DND-41 (cell line): ENCODE measurements around the gene NUAK2.

ENCODE experiments used
- EZH2 ChIP-seq: IDR thresholded peaks from 3 replicates; pipeline ENCODE4 v1.6.1; 2012; ENCODE audit warnings: borderline replicate concordance, low read depth, mild to moderate bottlenecking, moderate library complexity, low read length, inconsistent platforms; ENCODE audit not compliant: severe bottlenecking
- TF ChIP-seq, protein P1 (sequence below): IDR thresholded peaks from 2 replicates; pipeline ENCODE4 v1.5.1; 2012; ENCODE audit warnings: borderline replicate concordance, low read length, moderate library complexity, mild to moderate bottlenecking; ENCODE audit not compliant: poor library complexity, severe bottlenecking; ENCODE audit errors: extremely low read depth

DNA sequence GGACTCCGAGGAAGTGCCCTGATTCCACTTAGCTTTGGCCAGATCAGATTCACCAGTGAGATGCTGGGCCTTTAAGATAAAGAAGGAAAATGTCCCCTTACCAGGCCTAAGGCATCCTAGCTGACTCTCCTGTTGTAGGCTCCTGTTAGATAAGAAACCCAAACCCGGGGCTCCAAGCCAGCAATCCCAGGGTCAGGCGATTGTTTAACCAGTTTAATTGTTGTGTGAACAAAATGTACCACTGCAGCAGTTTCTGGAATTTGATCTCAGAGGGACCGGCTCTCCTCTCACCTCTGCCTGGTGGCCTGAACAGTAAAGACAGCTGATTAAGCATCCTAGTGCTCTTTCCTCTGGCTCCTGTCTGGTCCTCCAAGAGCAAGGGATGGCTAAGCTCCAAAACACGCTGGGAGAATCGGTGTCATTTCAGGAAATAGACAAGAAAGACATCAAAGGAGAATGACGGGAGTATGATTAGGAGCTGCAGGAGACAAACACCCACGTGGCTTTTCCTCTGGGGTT, 44.5 kb upstream of the NUAK2 start:
- TF ChIP-seq, protein P1, sequence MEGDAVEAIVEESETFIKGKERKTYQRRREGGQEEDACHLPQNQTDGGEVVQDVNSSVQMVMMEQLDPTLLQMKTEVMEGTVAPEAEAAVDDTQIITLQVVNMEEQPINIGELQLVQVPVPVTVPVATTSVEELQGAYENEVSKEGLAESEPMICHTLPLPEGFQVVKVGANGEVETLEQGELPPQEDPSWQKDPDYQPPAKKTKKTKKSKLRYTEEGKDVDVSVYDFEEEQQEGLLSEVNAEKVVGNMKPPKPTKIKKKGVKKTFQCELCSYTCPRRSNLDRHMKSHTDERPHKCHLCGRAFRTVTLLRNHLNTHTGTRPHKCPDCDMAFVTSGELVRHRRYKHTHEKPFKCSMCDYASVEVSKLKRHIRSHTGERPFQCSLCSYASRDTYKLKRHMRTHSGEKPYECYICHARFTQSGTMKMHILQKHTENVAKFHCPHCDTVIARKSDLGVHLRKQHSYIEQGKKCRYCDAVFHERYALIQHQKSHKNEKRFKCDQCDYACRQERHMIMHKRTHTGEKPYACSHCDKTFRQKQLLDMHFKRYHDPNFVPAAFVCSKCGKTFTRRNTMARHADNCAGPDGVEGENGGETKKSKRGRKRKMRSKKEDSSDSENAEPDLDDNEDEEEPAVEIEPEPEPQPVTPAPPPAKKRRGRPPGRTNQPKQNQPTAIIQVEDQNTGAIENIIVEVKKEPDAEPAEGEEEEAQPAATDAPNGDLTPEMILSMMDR: no peak
- TF ChIP-seq EZH2: no peak
